H9 (cell line): ENCODE measurements around the gene HSPA2. TPM values are rescaled to one million over a fixed set of nuclear protein-coding genes. Genes with fewer than 3 reads are reported as not detected.
A peak's percentile ranks its signal among the peaks of the same experiment; 100 is the strongest.

ENCODE experiments used
- DNase-seq: peaks from one replicate; pipeline ENCODE4 v3.0.0-alpha.2; 2017
- H2AFZ ChIP-seq: one replicate; pipeline ENCODE4 v1.6.1; 2013; ENCODE audit warnings: mild to moderate bottlenecking, low read length, control low read depth, moderate library complexity
- H2AK5ac ChIP-seq: 2 replicates; pipeline ENCODE4 v1.6.1; 2013; ENCODE audit warnings: low read length, control low read depth, mixed read lengths; ENCODE audit not compliant: insufficient read length
- H2BK120ac ChIP-seq: one replicate; pipeline ENCODE4 v1.6.1; 2013; ENCODE audit warnings: low read depth, mild to moderate bottlenecking, low read length, control low read depth, inconsistent platforms; ENCODE audit not compliant: poor library complexity, severe bottlenecking
- H2BK12ac ChIP-seq: 2 replicates; pipeline ENCODE4 v1.6.1; 2013; ENCODE audit warnings: low read length, control low read depth, mixed read lengths, low read depth; ENCODE audit not compliant: insufficient read length
- H2BK15ac ChIP-seq: 2 replicates; pipeline ENCODE4 v1.6.1; 2013; ENCODE audit warnings: low read depth, low read length, control low read depth
- H2BK20ac ChIP-seq: one replicate; pipeline ENCODE4 v1.6.1; 2013; ENCODE audit warnings: low read depth, mild to moderate bottlenecking, low read length, control low read depth, inconsistent platforms; ENCODE audit not compliant: poor library complexity, severe bottlenecking
- H2BK5ac ChIP-seq: 2 replicates; pipeline ENCODE4 v1.6.1; 2013; ENCODE audit warnings: low read length, control low read depth, mixed read lengths; ENCODE audit not compliant: insufficient read length
- H3K14ac ChIP-seq: 2 replicates; pipeline ENCODE4 v1.6.1; 2013; ENCODE audit warnings: low read length, control low read depth; ENCODE audit not compliant: insufficient read depth
- H3K18ac ChIP-seq: 2 replicates; pipeline ENCODE4 v1.6.1; 2013; ENCODE audit warnings: low read depth, mild to moderate bottlenecking, mixed read lengths, low read length, control low read depth; ENCODE audit not compliant: insufficient read length
- H3K23ac ChIP-seq: 2 replicates; pipeline ENCODE4 v1.6.1; 2013; ENCODE audit warnings: low read length, control low read depth, mixed read lengths, low read depth; ENCODE audit not compliant: insufficient read length
- H3K23me2 ChIP-seq: 2 replicates; pipeline ENCODE4 v1.6.1; 2013; ENCODE audit warnings: low read depth, mild to moderate bottlenecking, mixed read lengths, low read length, control low read depth; ENCODE audit not compliant: insufficient read length, poor library complexity, severe bottlenecking
- H3K27ac ChIP-seq: 2 replicates; pipeline ENCODE4 v1.5.1; 2013; ENCODE audit warnings: low read length, control low read depth, mixed read lengths, low read depth; ENCODE audit not compliant: insufficient read length
- H3K27me3 ChIP-seq: 2 replicates; pipeline ENCODE4 v1.6.1; 2013; ENCODE audit warnings: low read length, control low read depth, inconsistent platforms; ENCODE audit not compliant: insufficient read depth
- H3K4ac ChIP-seq: 2 replicates; pipeline ENCODE4 v1.6.1; 2013; ENCODE audit warnings: low read depth, mild to moderate bottlenecking, control low read depth, inconsistent platforms, low read length, moderate library complexity
- H3K4me1 ChIP-seq: 2 replicates; pipeline ENCODE4 v1.6.1; 2013; ENCODE audit warnings: low read length, control low read depth, inconsistent platforms; ENCODE audit not compliant: insufficient read depth
- H3K4me2 ChIP-seq: 2 replicates; pipeline ENCODE4 v1.6.1; 2013; ENCODE audit warnings: low read length, control low read depth, mixed read lengths; ENCODE audit not compliant: insufficient read length, insufficient read depth
- H3K56ac ChIP-seq: 2 replicates; pipeline ENCODE4 v1.6.1; 2013; ENCODE audit warnings: low read depth, mild to moderate bottlenecking, mixed read lengths, low read length, control low read depth; ENCODE audit not compliant: insufficient read length
- H3K79me1 ChIP-seq: 2 replicates; pipeline ENCODE4 v1.6.1; 2013; ENCODE audit warnings: low read depth, mild to moderate bottlenecking, moderate library complexity, low read length, control low read depth, inconsistent platforms; ENCODE audit not compliant: insufficient read depth, poor library complexity, severe bottlenecking
- H3K79me2 ChIP-seq: 2 replicates; pipeline ENCODE4 v1.6.1; 2013; ENCODE audit warnings: low read length, control low read depth, inconsistent platforms; ENCODE audit not compliant: insufficient read depth
- H3K9ac ChIP-seq: 2 replicates; pipeline ENCODE4 v1.6.1; 2013; ENCODE audit warnings: low read length, control low read depth, mixed read lengths; ENCODE audit not compliant: insufficient read length; ENCODE audit errors: extremely low read depth
- H3K9me3 ChIP-seq: one replicate; pipeline ENCODE4 v1.6.1; 2013; ENCODE audit warnings: low read depth, low read length, inconsistent platforms; ENCODE audit not compliant: control insufficient read depth
- H3T11ph ChIP-seq: one replicate; pipeline ENCODE4 v1.6.1; 2013; ENCODE audit warnings: mild to moderate bottlenecking, low read length, control low read depth, inconsistent platforms
- H4K20me1 ChIP-seq: one replicate; pipeline ENCODE4 v1.6.1; 2013; ENCODE audit not compliant: control insufficient read depth, insufficient read length, insufficient read depth
- H4K5ac ChIP-seq: 2 replicates; pipeline ENCODE4 v1.6.1; 2013; ENCODE audit warnings: low read depth, mild to moderate bottlenecking, mixed read lengths, low read length, control low read depth; ENCODE audit not compliant: insufficient read length
- H4K8ac ChIP-seq: replicated peaks from 2 replicates; pipeline ENCODE4 v1.6.1; 2013; ENCODE audit warnings: low read length, control low read depth, mixed read lengths, low read depth; ENCODE audit not compliant: insufficient read length
- H4K91ac ChIP-seq: 2 replicates; pipeline ENCODE4 v1.6.1; 2013; ENCODE audit warnings: low read depth, mild to moderate bottlenecking, moderate library complexity, mixed read lengths, low read length, control low read depth; ENCODE audit not compliant: insufficient read length
- H3K27ac Mint-ChIP-seq, 3 experiments: 2 replicates in 2 of 3; 3 replicates in 1 of 3; pipeline ENCODE4 v1.8.0; 2020 to 2021; ENCODE audit warnings: mixed read lengths in 3 of 3, mild to moderate bottlenecking in 1 of 3, moderate library complexity in 1 of 3
- H3K27me3 Mint-ChIP-seq: 2 replicates; pipeline ENCODE4 v1.8.0; 2021; ENCODE audit warnings: low read depth, mild to moderate bottlenecking, moderate library complexity, mixed read lengths
- H3K36me3 Mint-ChIP-seq, 3 experiments: 2 replicates in 2 of 3; 3 replicates in 1 of 3; pipeline ENCODE4 v1.8.0; 2020 to 2021; ENCODE audit warnings: low read depth in 3 of 3, mixed read lengths in 3 of 3; ENCODE audit not compliant: insufficient read depth in 1 of 3
- H3K4me1 Mint-ChIP-seq, 2 experiments: 2 replicates each; pipeline ENCODE4 v1.8.0; 2020; ENCODE audit warnings: mixed read lengths in 2 of 2
- H3K4me3 Mint-ChIP-seq, 2 experiments: 2 replicates in 1 of 2; 3 replicates in 1 of 2; pipeline ENCODE4 v1.8.0; 2020 to 2021; ENCODE audit warnings: mild to moderate bottlenecking in 2 of 2, mixed read lengths in 2 of 2, moderate library complexity in 1 of 2
- H3K9me3 Mint-ChIP-seq, 2 experiments: 2 replicates in 1 of 2; 3 replicates in 1 of 2; pipeline ENCODE4 v1.8.0; 2020; ENCODE audit warnings: mild to moderate bottlenecking in 2 of 2, mixed read lengths in 2 of 2, moderate library complexity in 1 of 2
- CTCF ChIP-seq: fragments of 200-600 bp; sonication (generic); conservative IDR thresholded peaks from 3 replicates; pipeline ENCODE4 v1.8.0; 2021; ENCODE audit warnings: antibody characterized with exemption, mild to moderate bottlenecking
- WGBS: extraction: QIAGEN DNeasy Blood & Tissue Kit; methylation state at CpG from one replicate; pipeline ENCODE4 v1.1.7; 2013; ENCODE audit warnings: missing lambda C conversion rate, low lambda C conversion rate, mixed read lengths; ENCODE audit not compliant: insufficient read length; ENCODE audit errors: extremely low coverage; 5-methylcytosine and 5-hydroxymethylcytosine counted together
- total RNA-seq: library from RNA; stranded (reverse); gene quantifications from 2 replicates; pipeline ENCODE4 v1.2.1, GENCODE V29; 2021

HSPA2 gene
- total RNA-seq, 1 experiment from 2014 or later: 25.8 TPM

- Histone ChIP-seq H3T11ph (no peak overlapping the region), H2BK120ac (no peak overlapping the region), H3K9ac (no peak overlapping the region), H3K23ac (no peak overlapping the region), H2BK12ac (no peak overlapping the region), H4K91ac (no peak overlapping the region), H4K20me1 (no peaks in the 10 kb centered on the region), H3K4me2 (no peak overlapping the region), H3K4ac (no peak overlapping the region), H2AFZ (no peak overlapping the region), H3K27ac (no peak overlapping the region), H4K8ac (no peak overlapping the region), H2BK5ac (no peak overlapping the region), H3K79me2 (no peaks in the 10 kb centered on the region), H3K23me2 (peaks cover 2% of the 10 kb centered on the region), H3K79me1 (no peaks in the 10 kb centered on the region), H3K4me1 (no peaks in the 10 kb centered on the region), H2AK5ac (no peak overlapping the region), H4K5ac (no peak overlapping the region), H3K56ac (no peak overlapping the region), H3K27me3 (no peaks in the 10 kb centered on the region; the same call in 1 of the 2 replicates), H3K18ac (no peak overlapping the region), H2BK15ac (no peak overlapping the region), H2BK20ac (no peak overlapping the region), H3K14ac (no peak overlapping the region), H3K9me3 (no peaks in the 10 kb centered on the region)
- Mint-ChIP-seq H3K4me1 (peaks cover 22 to 28% of the 10 kb centered on the region in 2 experiments), H3K27me3 (peaks cover 15% of the 10 kb centered on the region), H3K4me3 (peak overlapping the region in 1 of 2 experiments; percentile 69; a peak in 2 of 5 replicates), H3K27ac (peak overlapping the region in 1 of 3 experiments; percentile 36; a peak in 1 of 7 replicates), H3K9me3 (no peaks in the 10 kb centered on the region), H3K36me3 (no peaks in the 10 kb centered on the region)
- no peak for DNase-seq
- no CpG with 5 or more reads among the region's 1 CpG for WGBS
- TF ChIP-seq CTCF: no peak
Measured at GRCh38 chr14:64549016-64549415, 8.5 kb downstream of the HSPA2 start.
